CD8-positive, alpha-beta memory T cell (primary cell): ENCODE measurements around the gene FAIM. TPM values are rescaled to one million over a fixed set of nuclear protein-coding genes. Genes with fewer than 3 reads are reported as not detected.

Source experiments
- CTCF ChIA-PET: fragments of 350-600 bp; sonication (Branson Sonifier 250); formaldehyde crosslinking; loops from one replicate; lab custom pipeline; 2021; ENCODE audit warnings: antibody characterized with exemption; lab: Charles Lee
- POLR2A ChIA-PET: fragments of 350-600 bp; sonication (Branson Sonifier 250); formaldehyde crosslinking; loops from one replicate; lab custom pipeline; 2021; ENCODE audit warnings: antibody characterized with exemption; lab: Charles Lee
- DNase-seq, 5 donors: peaks; one replicate each; pipeline versions ENCODE4 v3.0.0 to v3.0.0-alpha.2; 2020 to 2022; ENCODE audit warnings: mixed read lengths in 1 of 5
- H3K27ac ChIP-seq: one replicate; pipeline ENCODE4 v1.7.0; 2013; ENCODE audit warnings: low read depth, mild to moderate bottlenecking, low read length, moderate library complexity
- H3K27me3 ChIP-seq: 2 replicates; pipeline ENCODE4 v1.7.0; 2013; ENCODE audit warnings: low read length, mild to moderate bottlenecking; ENCODE audit not compliant: insufficient read depth, poor library complexity, severe bottlenecking
- H3K36me3 ChIP-seq: 2 replicates; pipeline ENCODE4 v1.7.0; 2013; ENCODE audit warnings: mild to moderate bottlenecking, low read length, moderate library complexity; ENCODE audit not compliant: insufficient read depth
- H3K4me1 ChIP-seq: 2 replicates; pipeline ENCODE4 v1.7.0; 2013; ENCODE audit warnings: mild to moderate bottlenecking, low read length, moderate library complexity; ENCODE audit not compliant: insufficient read depth
- H3K4me3 ChIP-seq: 2 replicates; pipeline ENCODE4 v1.7.0; 2013; ENCODE audit warnings: mild to moderate bottlenecking, low read length
- H3K9me3 ChIP-seq: 2 replicates; pipeline ENCODE4 v1.7.0; 2013; ENCODE audit warnings: mild to moderate bottlenecking, low read length
- H3K27ac Mint-ChIP-seq, 8 donors: one replicate each; pipeline ENCODE4 v1.8.0; 2020 to 2021; ENCODE audit warnings: mixed read lengths in 8 of 8, mild to moderate bottlenecking in 6 of 8, inconsistent platforms in 3 of 8, moderate library complexity in 3 of 8
- H3K27me3 Mint-ChIP-seq, 2 donors: one replicate each; pipeline ENCODE4 v1.8.0; 2020 to 2021; ENCODE audit warnings: mixed read lengths in 2 of 2, mild to moderate bottlenecking in 1 of 2, moderate library complexity in 1 of 2
- H3K36me3 Mint-ChIP-seq, 3 donors: one replicate each; pipeline ENCODE4 v1.8.0; 2020 to 2021; ENCODE audit warnings: mixed read lengths in 3 of 3, inconsistent platforms in 1 of 3, mild to moderate bottlenecking in 1 of 3
- H3K4me1 Mint-ChIP-seq, 3 donors: one replicate each; pipeline ENCODE4 v1.8.0; 2020 to 2021; ENCODE audit warnings: mixed read lengths in 3 of 3, inconsistent platforms in 1 of 3, mild to moderate bottlenecking in 1 of 3
- H3K4me3 Mint-ChIP-seq, 7 donors: one replicate each; pipeline ENCODE4 v1.8.0; 2020 to 2021; ENCODE audit warnings: mixed read lengths in 7 of 7, mild to moderate bottlenecking in 6 of 7, moderate library complexity in 4 of 7, inconsistent platforms in 2 of 7
- H3K9me3 Mint-ChIP-seq, 5 donors: one replicate each; pipeline ENCODE4 v1.8.0; 2020 to 2022; ENCODE audit warnings: mixed read lengths in 5 of 5, mild to moderate bottlenecking in 3 of 5, moderate library complexity in 2 of 5, inconsistent platforms in 1 of 5
- polyA plus RNA-seq: library from polyadenylated mRNA; unstranded; fragments of 300-500 nt; fragmentation: Illumina TruSeq; gene quantifications from one replicate; pipeline ENCODE4 v1.2.3, GENCODE V29; 2021
- total RNA-seq, 2 experiments: library from RNA; stranded (reverse); gene quantifications; one replicate each; pipeline ENCODE4 v1.2.3, GENCODE V29; 2021

FAIM gene
- total and polyA plus RNA-seq, 3 experiments from 2014 or later = 8.4 to 8.9 (median 8.5) TPM

- Histone ChIP-seq H3K36me3 (no peaks in the 10 kb centered on the region), H3K4me3 (no peak overlapping the region), H3K9me3 (no peaks in the 10 kb centered on the region), H3K4me1 (peaks cover 13% of the 10 kb centered on the region), H3K27me3 (no peaks in the 10 kb centered on the region), H3K27ac (no peak overlapping the region)
- Mint-ChIP-seq H3K36me3 (peaks cover 0 to 9% (median 4%) of the 10 kb centered on the region in 3 donors), H3K9me3 (peaks cover 0 to 6% (median 3%) of the 10 kb centered on the region in 5 donors), H3K27ac (peak overlapping the region; percentile 89 to 99 (median 94)), H3K4me3 (peak overlapping the region; percentile 80 to 97 (median 91)), H3K4me1 (peaks cover 12 to 25% (median 15%) of the 10 kb centered on the region in 3 donors), H3K27me3 (peaks cover 0 to 14% of the 10 kb centered on the region in 2 donors)
- ChIA-PET POLR2A (interaction anchor here (2.0 kb wide), 1 partner anchor 16 kb away, joined by 18 read pairs; the partner anchor contains the start of gene CEP70), CTCF (interaction anchor here (2.8 to 3.2 kb wide), 2 partner anchors 16 to 306 kb away, joined by 17 to 25 read pairs; partner anchors contain the start of gene CEP70)
- DNase-seq = no peak
Measured at GRCh38 chr3:138609898-138610266, 1.3 kb downstream of the FAIM start.

- CTCF ChIA-PET = interaction anchor here (1.2 kb wide), 1 partner anchor 21 kb away, joined by 3 read pairs; no protein-coding TSS in a partner anchor
- Mint-ChIP-seq H3K27me3 (no peaks in the 10 kb centered on the region), H3K4me1 (peaks cover 0 to 6% (median 0%) of the 10 kb centered on the region in 3 donors)
Measured at GRCh38 chr3:138615462-138615861, 6.9 kb downstream of the FAIM start.

GRCh38 chr3:138620431-138620830 is 11.9 kb downstream of the FAIM start:
- POLR2A ChIA-PET = no interaction called here
- Mint-ChIP-seq H3K4me3 (no peak overlapping the region), H3K9me3 (no peaks in the 10 kb centered on the region), H3K4me1 (no peaks in the 10 kb centered on the region), H3K27me3 (no peaks in the 10 kb centered on the region), H3K27ac (no peak overlapping the region), H3K36me3 (peaks cover 0 to 18% (median 6%) of the 10 kb centered on the region in 3 donors)
- Histone ChIP-seq H3K27ac (no peak overlapping the region), H3K4me1 (no peaks in the 10 kb centered on the region), H3K27me3 (no peaks in the 10 kb centered on the region), H3K36me3 (no peaks in the 10 kb centered on the region), H3K9me3 (no peaks in the 10 kb centered on the region), H3K4me3 (no peak overlapping the region)
- CTCF ChIA-PET = interaction anchor here (1.3 to 1.4 kb wide), 2 partner anchors 26 to 295 kb away, joined by 4 read pairs; partner anchors contain the start of gene CEP70
- no peak for DNase-seq

More at GRCh38 chr3:138615462-138615861, 6.9 kb downstream of the FAIM start:
- H3K36me3 Mint-ChIP-seq = peaks cover 0 to 3% (median 0%) of the 10 kb centered on the region in 3 donors
- H3K9me3 Mint-ChIP-seq = no peaks in the 10 kb centered on the region
- DNase-seq = no peak
- H3K36me3 ChIP-seq = no peaks in the 10 kb centered on the region
- H3K27ac ChIP-seq = no peak overlapping the region
- peak overlapping the region in 1 of 8 donors; percentile 22 for H3K27ac Mint-ChIP-seq
- H3K4me3 Mint-ChIP-seq = no peak overlapping the region
- H3K9me3 ChIP-seq = no peaks in the 10 kb centered on the region
- no peaks in the 10 kb centered on the region for H3K27me3 ChIP-seq
- H3K4me3 ChIP-seq = no peak overlapping the region
- H3K4me1 ChIP-seq = no peaks in the 10 kb centered on the region
- POLR2A ChIA-PET = no interaction called here

- H3K4me3 ChIP-seq = no peak overlapping the region
- Mint-ChIP-seq H3K27me3 (no peaks in the 10 kb centered on the region), H3K36me3 (peaks cover 10 to 33% (median 10%) of the 10 kb centered on the region in 3 donors), H3K4me1 (no peaks in the 10 kb centered on the region), H3K27ac (no peak overlapping the region), H3K4me3 (no peak overlapping the region), H3K9me3 (no peaks in the 10 kb centered on the region)
- no peaks in the 10 kb centered on the region for H3K4me1 ChIP-seq
- H3K27ac ChIP-seq = no peak overlapping the region
- H3K36me3 ChIP-seq = no peaks in the 10 kb centered on the region
- DNase-seq = no peak
- no peaks in the 10 kb centered on the region for H3K27me3 ChIP-seq
- ChIA-PET CTCF (interaction anchor here (0.9 kb wide), 1 partner anchor 291 kb away, joined by 3 read pairs; no protein-coding TSS in a partner anchor), POLR2A (no interaction called here)
- H3K9me3 ChIP-seq = no peaks in the 10 kb centered on the region
Measured at GRCh38 chr3:138624518-138624917, 15.9 kb downstream of the FAIM start.

- no peaks in the 10 kb centered on the region for H3K27me3 ChIP-seq
- H3K4me3 Mint-ChIP-seq = no peak overlapping the region
- H3K4me1 ChIP-seq = no peaks in the 10 kb centered on the region
- H3K4me1 Mint-ChIP-seq = no peaks in the 10 kb centered on the region
- DNase-seq = no peak
- no peak overlapping the region for H3K27ac ChIP-seq
- H3K27ac Mint-ChIP-seq = no peak overlapping the region
- H3K9me3 ChIP-seq = no peaks in the 10 kb centered on the region
- peaks cover 14 to 45% (median 17%) of the 10 kb centered on the region in 3 donors for H3K36me3 Mint-ChIP-seq
- no peaks in the 10 kb centered on the region for H3K27me3 Mint-ChIP-seq
- no peaks in the 10 kb centered on the region for H3K9me3 Mint-ChIP-seq
- no peaks in the 10 kb centered on the region for H3K36me3 ChIP-seq
- ChIA-PET POLR2A (no interaction called here), CTCF (interaction anchor here (1.3 kb wide), 1 partner anchor 31 kb away, joined by 3 read pairs; no protein-coding TSS in a partner anchor)
- no peak overlapping the region for H3K4me3 ChIP-seq
Measured at GRCh38 chr3:138625707-138626365, 17.3 kb downstream of the FAIM start.

GRCh38 chr3:138629526-138629925 is 21.0 kb downstream of the FAIM start:
- no peak overlapping the region for H3K4me3 Mint-ChIP-seq
- Histone ChIP-seq H3K27ac (no peak overlapping the region), H3K27me3 (no peaks in the 10 kb centered on the region), H3K36me3 (no peaks in the 10 kb centered on the region), H3K9me3 (no peaks in the 10 kb centered on the region), H3K4me3 (no peak overlapping the region), H3K4me1 (no peaks in the 10 kb centered on the region)
- H3K4me1 Mint-ChIP-seq = no peaks in the 10 kb centered on the region
- no peak for DNase-seq
- H3K27me3 Mint-ChIP-seq = no peaks in the 10 kb centered on the region
- ChIA-PET POLR2A (no interaction called here), CTCF (no interaction called here)
- no peak overlapping the region for H3K27ac Mint-ChIP-seq
- H3K36me3 Mint-ChIP-seq = peaks cover 22 to 49% (median 22%) of the 10 kb centered on the region in 3 donors
- H3K9me3 Mint-ChIP-seq = no peaks in the 10 kb centered on the region

- Mint-ChIP-seq H3K4me1 (no peaks in the 10 kb centered on the region), H3K27ac (no peak overlapping the region), H3K9me3 (peaks cover 4 to 33% (median 25%) of the 10 kb centered on the region in 5 donors), H3K27me3 (no peaks in the 10 kb centered on the region), H3K36me3 (peaks cover 4 to 18% (median 8%) of the 10 kb centered on the region in 3 donors), H3K4me3 (peak overlapping the region in 1 of 7 donors; percentile 15)
- H3K9me3 ChIP-seq = no peaks in the 10 kb centered on the region
- POLR2A ChIA-PET = no interaction called here
- no peaks in the 10 kb centered on the region for H3K4me1 ChIP-seq
- no peaks in the 10 kb centered on the region for H3K27me3 ChIP-seq
- H3K4me3 ChIP-seq = no peak overlapping the region
- CTCF ChIA-PET = no interaction called here
- no peak overlapping the region for H3K27ac ChIP-seq
- H3K36me3 ChIP-seq = no peaks in the 10 kb centered on the region
- no peak for DNase-seq
Measured at GRCh38 chr3:138638641-138639040, 30.1 kb downstream of the FAIM start.

- Mint-ChIP-seq H3K36me3 (peaks cover 0 to 22% (median 1%) of the 10 kb centered on the region in 3 donors), H3K9me3 (peaks cover 13 to 50% (median 41%) of the 10 kb centered on the region in 5 donors), H3K27ac (no peak overlapping the region), H3K4me3 (no peak overlapping the region), H3K27me3 (no peaks in the 10 kb centered on the region), H3K4me1 (no peaks in the 10 kb centered on the region)
- Histone ChIP-seq H3K4me1 (no peaks in the 10 kb centered on the region), H3K36me3 (no peaks in the 10 kb centered on the region), H3K27me3 (no peaks in the 10 kb centered on the region), H3K4me3 (no peak overlapping the region), H3K9me3 (no peaks in the 10 kb centered on the region), H3K27ac (no peak overlapping the region)
- ChIA-PET POLR2A (no interaction called here), CTCF (interaction anchor here (1.1 kb wide), 1 partner anchor 276 kb away, joined by 3 read pairs; no protein-coding TSS in a partner anchor)
- DNase-seq = no peak
Measured at GRCh38 chr3:138640537-138640936, 32.0 kb downstream of the FAIM start.
